HEK293 (cell line): ENCODE measurements around the gene SLC9A9.

Experiments used
- CTCF ChIA-PET: fragments of 350-600 bp; formaldehyde crosslinking; extraction: SDS; loops from one replicate; lab custom pipeline; 2021; ENCODE audit warnings: antibody characterized with exemption; lab: Yijun Ruan, JAX
- POLR2A ChIA-PET: fragments of 300-600 bp; formaldehyde crosslinking; extraction: SDS; loops from one replicate; lab custom pipeline; 2020; ENCODE audit warnings: antibody characterized with exemption, inconsistent platforms; lab: Yijun Ruan, JAX
- H3K27ac ChIP-seq: fragments of 200-500 bp; sonication (Bioruptor generic); 2 replicates; pipeline ENCODE4 v1.5.1; 2014; ENCODE audit warnings: low read depth, low read length, control low read depth, inconsistent platforms; ENCODE audit errors: extremely low read depth
- H3K36me3 ChIP-seq, 2 experiments: fragments of 200-500 bp in 1 of 2; sonication (Bioruptor generic) in 1 of 2; 1 replicate in 1 of 2; 2 replicates in 1 of 2; pipeline ENCODE4 v1.5.1; 2014 to 2017; ENCODE audit warnings: inconsistent platforms in 2 of 2, low read length in 2 of 2; ENCODE audit not compliant: control insufficient read depth in 2 of 2, insufficient read depth in 1 of 2
- H3K4me1 ChIP-seq: fragments of 200-500 bp; sonication (Bioruptor generic); 2 replicates; pipeline ENCODE4 v1.5.1; 2014; ENCODE audit warnings: mild to moderate bottlenecking, low read length, inconsistent platforms; ENCODE audit not compliant: control insufficient read depth, insufficient read depth
- H3K4me3 ChIP-seq: 2 replicates; pipeline ENCODE4 v1.5.1; 2011; ENCODE audit warnings: low read depth, mild to moderate bottlenecking, control low read depth, low read length, moderate library complexity
- H3K9me3 ChIP-seq: fragments of 200-500 bp; sonication (Bioruptor generic); 2 replicates; pipeline ENCODE4 v1.5.1; 2014; ENCODE audit warnings: low read depth, low read length, inconsistent platforms; ENCODE audit not compliant: control insufficient read depth, insufficient read depth
- BCL11B ChIP-seq: fragments of 450-650 bp; formaldehyde crosslinking; IDR thresholded peaks from 2 replicates; pipeline ENCODE4 v1.5.1; 2016; ENCODE audit warnings: low read depth, missing biosample characterization, missing genetic modification characterization
- TCF7L2 ChIP-seq: IDR thresholded peaks from 2 replicates; pipeline ENCODE4 v1.6.1; 2011; ENCODE audit warnings: low read depth, mild to moderate bottlenecking, inconsistent platforms, low read length, moderate library complexity, borderline replicate concordance
- ZBTB11 ChIP-seq: fragments of 450-650 bp; formaldehyde crosslinking; conservative IDR thresholded peaks from 2 replicates; pipeline ENCODE4 v1.5.1; 2016; ENCODE audit warnings: low read depth, missing biosample characterization, missing genetic modification characterization
- ZBTB44 ChIP-seq: fragments of 450-650 bp; IDR thresholded peaks from 2 replicates; pipeline ENCODE4 v1.5.1; 2018; ENCODE audit warnings: missing biosample characterization, mild to moderate bottlenecking, missing genetic modification characterization
- ZBTB8A ChIP-seq: fragments of 450-650 bp; formaldehyde crosslinking; IDR thresholded peaks from 2 replicates; pipeline ENCODE4 v1.5.1; 2016; ENCODE audit warnings: missing biosample characterization, missing genetic modification characterization
- ZEB2 ChIP-seq: fragments of 450-650 bp; formaldehyde crosslinking; IDR thresholded peaks from 2 replicates; pipeline ENCODE4 v1.5.1; 2016; ENCODE audit warnings: missing biosample characterization, missing genetic modification characterization
- ZFP69B ChIP-seq: fragments of 450-650 bp; formaldehyde crosslinking; IDR thresholded peaks from 2 replicates; pipeline ENCODE4 v1.5.1; 2016; ENCODE audit warnings: missing biosample characterization, missing genetic modification characterization
- ZNF19 ChIP-seq: fragments of 450-650 bp; formaldehyde crosslinking; IDR thresholded peaks from 2 replicates; pipeline ENCODE4; 2016; ENCODE audit warnings: missing biosample characterization, missing genetic modification characterization, low read depth
- ZNF2 ChIP-seq: fragments of 450-650 bp; formaldehyde crosslinking; IDR thresholded peaks from 2 replicates; pipeline ENCODE4 v1.5.1; 2016; ENCODE audit warnings: missing biosample characterization, missing genetic modification characterization
- ZNF324 ChIP-seq: fragments of 450-650 bp; formaldehyde crosslinking; IDR thresholded peaks from 2 replicates; pipeline ENCODE4 v1.5.1; 2016; ENCODE audit warnings: missing biosample characterization, missing genetic modification characterization
- ZNF394 ChIP-seq: fragments of 450-650 bp; formaldehyde crosslinking; IDR thresholded peaks from 2 replicates; pipeline ENCODE4 v1.5.1; 2016; ENCODE audit warnings: missing biosample characterization, missing genetic modification characterization, mild to moderate bottlenecking, moderate library complexity, borderline replicate concordance
- ZNF600 ChIP-seq: fragments of 450-650 bp; formaldehyde crosslinking; IDR thresholded peaks from 2 replicates; pipeline ENCODE4 v1.5.1; 2016; ENCODE audit warnings: missing biosample characterization, missing genetic modification characterization
- ZNF747 ChIP-seq: fragments of 450-650 bp; formaldehyde crosslinking; IDR thresholded peaks from 2 replicates; pipeline ENCODE4 v1.5.1; 2016; ENCODE audit warnings: missing biosample characterization, missing genetic modification characterization
- ZNF776 ChIP-seq: fragments of 450-650 bp; formaldehyde crosslinking; IDR thresholded peaks from 2 replicates; pipeline ENCODE4 v1.5.0; 2017; ENCODE audit warnings: missing biosample characterization, missing genetic modification characterization, borderline replicate concordance
- ZSCAN16 ChIP-seq: fragments of 450-650 bp; formaldehyde crosslinking; IDR thresholded peaks from 2 replicates; pipeline ENCODE4 v1.5.1; 2016; ENCODE audit warnings: missing biosample characterization, missing genetic modification characterization
- ZSCAN30 ChIP-seq: fragments of 450-650 bp; IDR thresholded peaks from 2 replicates; pipeline ENCODE4 v1.5.1; 2018; ENCODE audit warnings: missing biosample characterization, mild to moderate bottlenecking, missing genetic modification characterization, moderate library complexity
- TF ChIP-seq, protein P1 (sequence below): fragments of 450-650 bp; formaldehyde crosslinking; IDR thresholded peaks from 2 replicates; pipeline ENCODE4 v1.5.1; 2016; ENCODE audit warnings: missing biosample characterization, missing genetic modification characterization
- TF ChIP-seq, protein P2 (sequence below): fragments of 450-650 bp; formaldehyde crosslinking; IDR thresholded peaks from 2 replicates; pipeline ENCODE4 v1.5.1; 2016; ENCODE audit warnings: missing biosample characterization, missing genetic modification characterization
- TF ChIP-seq, protein P3 (sequence below): fragments of 450-650 bp; formaldehyde crosslinking; IDR thresholded peaks from 2 replicates; pipeline ENCODE4 v1.5.1; 2016; ENCODE audit warnings: missing biosample characterization, missing genetic modification characterization

SLC9A9 gene

GRCh38 chr3:143596957-143597642 is 251.2 kb downstream of the SLC9A9 start (continued):
- TF ChIP-seq ZBTB11 (tag by site-specific recombination) (no peak), ZNF324 (tag by site-specific recombination) (no peak), TCF7L2 (no peak), ZSCAN16 (no peak), ZNF600 (no peak)

DNA sequence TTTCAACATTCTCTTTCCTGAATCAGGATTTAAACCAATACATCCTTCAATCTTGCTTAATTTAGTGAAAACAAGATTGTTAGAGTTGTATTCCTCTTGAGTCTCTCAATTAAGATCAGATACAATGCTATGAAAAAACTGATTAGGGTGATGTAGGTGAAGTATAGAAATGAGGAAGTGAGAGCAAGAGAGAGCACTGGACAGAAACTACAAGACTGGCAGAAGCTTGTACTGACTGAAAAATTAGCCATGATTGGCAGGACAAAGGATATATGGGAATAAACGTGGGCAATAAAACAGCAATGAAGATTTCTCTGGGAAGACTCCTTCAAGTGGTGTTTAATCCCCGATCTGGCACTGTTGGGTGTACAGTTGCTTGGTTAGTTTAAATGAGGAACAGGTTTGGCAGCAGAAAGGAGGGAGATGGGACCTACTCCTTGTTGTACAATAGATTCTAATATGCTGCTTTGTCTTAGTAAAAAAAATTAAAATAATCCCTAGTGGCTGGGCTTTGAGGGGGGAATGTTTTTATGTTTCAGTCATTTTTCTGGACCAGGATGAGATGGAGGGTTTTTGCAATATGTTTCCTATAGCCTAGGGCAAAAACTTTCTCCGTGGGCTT is 252.7 kb downstream of the SLC9A9 start:
- no peaks in the 10 kb centered on the region for H3K4me1 ChIP-seq
- ChIA-PET CTCF (no interaction called here), POLR2A (no interaction called here)
- TF ChIP-seq, protein P1, sequence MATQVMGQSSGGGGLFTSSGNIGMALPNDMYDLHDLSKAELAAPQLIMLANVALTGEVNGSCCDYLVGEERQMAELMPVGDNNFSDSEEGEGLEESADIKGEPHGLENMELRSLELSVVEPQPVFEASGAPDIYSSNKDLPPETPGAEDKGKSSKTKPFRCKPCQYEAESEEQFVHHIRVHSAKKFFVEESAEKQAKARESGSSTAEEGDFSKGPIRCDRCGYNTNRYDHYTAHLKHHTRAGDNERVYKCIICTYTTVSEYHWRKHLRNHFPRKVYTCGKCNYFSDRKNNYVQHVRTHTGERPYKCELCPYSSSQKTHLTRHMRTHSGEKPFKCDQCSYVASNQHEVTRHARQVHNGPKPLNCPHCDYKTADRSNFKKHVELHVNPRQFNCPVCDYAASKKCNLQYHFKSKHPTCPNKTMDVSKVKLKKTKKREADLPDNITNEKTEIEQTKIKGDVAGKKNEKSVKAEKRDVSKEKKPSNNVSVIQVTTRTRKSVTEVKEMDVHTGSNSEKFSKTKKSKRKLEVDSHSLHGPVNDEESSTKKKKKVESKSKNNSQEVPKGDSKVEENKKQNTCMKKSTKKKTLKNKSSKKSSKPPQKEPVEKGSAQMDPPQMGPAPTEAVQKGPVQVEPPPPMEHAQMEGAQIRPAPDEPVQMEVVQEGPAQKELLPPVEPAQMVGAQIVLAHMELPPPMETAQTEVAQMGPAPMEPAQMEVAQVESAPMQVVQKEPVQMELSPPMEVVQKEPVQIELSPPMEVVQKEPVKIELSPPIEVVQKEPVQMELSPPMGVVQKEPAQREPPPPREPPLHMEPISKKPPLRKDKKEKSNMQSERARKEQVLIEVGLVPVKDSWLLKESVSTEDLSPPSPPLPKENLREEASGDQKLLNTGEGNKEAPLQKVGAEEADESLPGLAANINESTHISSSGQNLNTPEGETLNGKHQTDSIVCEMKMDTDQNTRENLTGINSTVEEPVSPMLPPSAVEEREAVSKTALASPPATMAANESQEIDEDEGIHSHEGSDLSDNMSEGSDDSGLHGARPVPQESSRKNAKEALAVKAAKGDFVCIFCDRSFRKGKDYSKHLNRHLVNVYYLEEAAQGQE (tag by site-specific recombination) = no peak
- TF ChIP-seq ZNF394 (tag by site-specific recombination) (no peak), ZNF747 (tag by site-specific recombination) (no peak), BCL11B (tag by site-specific recombination) (no peak), ZNF776 (tag by site-specific recombination) (no peak), ZBTB8A (tag by site-specific recombination) (no peak), ZNF19 (tag by site-specific recombination) (no peak), ZBTB44 (tag by site-specific recombination) (no peak), ZSCAN30 (no peak), ZEB2 (tag by site-specific recombination) (no peak), ZFP69B (tag by site-specific recombination) (no peak), ZNF2 (tag by site-specific recombination) (no peak)
- TF ChIP-seq, protein P2, sequence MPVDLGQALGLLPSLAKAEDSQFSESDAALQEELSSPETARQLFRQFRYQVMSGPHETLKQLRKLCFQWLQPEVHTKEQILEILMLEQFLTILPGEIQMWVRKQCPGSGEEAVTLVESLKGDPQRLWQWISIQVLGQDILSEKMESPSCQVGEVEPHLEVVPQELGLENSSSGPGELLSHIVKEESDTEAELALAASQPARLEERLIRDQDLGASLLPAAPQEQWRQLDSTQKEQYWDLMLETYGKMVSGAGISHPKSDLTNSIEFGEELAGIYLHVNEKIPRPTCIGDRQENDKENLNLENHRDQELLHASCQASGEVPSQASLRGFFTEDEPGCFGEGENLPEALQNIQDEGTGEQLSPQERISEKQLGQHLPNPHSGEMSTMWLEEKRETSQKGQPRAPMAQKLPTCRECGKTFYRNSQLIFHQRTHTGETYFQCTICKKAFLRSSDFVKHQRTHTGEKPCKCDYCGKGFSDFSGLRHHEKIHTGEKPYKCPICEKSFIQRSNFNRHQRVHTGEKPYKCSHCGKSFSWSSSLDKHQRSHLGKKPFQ (tag by site-specific recombination) = no peak
- TF ChIP-seq, protein P3, sequence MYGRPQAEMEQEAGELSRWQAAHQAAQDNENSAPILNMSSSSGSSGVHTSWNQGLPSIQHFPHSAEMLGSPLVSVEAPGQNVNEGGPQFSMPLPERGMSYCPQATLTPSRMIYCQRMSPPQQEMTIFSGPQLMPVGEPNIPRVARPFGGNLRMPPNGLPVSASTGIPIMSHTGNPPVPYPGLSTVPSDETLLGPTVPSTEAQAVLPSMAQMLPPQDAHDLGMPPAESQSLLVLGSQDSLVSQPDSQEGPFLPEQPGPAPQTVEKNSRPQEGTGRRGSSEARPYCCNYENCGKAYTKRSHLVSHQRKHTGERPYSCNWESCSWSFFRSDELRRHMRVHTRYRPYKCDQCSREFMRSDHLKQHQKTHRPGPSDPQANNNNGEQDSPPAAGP (tag by site-specific recombination) = no peak
- no peaks in the 10 kb centered on the region for H3K36me3 ChIP-seq
- no peaks in the 10 kb centered on the region for H3K9me3 ChIP-seq
- no peak overlapping the region for H3K27ac ChIP-seq
- H3K4me3 ChIP-seq = no peak overlapping the region
